ENCODE measurements around the gene ZIC4.

ZIC4 gene

DNA sequence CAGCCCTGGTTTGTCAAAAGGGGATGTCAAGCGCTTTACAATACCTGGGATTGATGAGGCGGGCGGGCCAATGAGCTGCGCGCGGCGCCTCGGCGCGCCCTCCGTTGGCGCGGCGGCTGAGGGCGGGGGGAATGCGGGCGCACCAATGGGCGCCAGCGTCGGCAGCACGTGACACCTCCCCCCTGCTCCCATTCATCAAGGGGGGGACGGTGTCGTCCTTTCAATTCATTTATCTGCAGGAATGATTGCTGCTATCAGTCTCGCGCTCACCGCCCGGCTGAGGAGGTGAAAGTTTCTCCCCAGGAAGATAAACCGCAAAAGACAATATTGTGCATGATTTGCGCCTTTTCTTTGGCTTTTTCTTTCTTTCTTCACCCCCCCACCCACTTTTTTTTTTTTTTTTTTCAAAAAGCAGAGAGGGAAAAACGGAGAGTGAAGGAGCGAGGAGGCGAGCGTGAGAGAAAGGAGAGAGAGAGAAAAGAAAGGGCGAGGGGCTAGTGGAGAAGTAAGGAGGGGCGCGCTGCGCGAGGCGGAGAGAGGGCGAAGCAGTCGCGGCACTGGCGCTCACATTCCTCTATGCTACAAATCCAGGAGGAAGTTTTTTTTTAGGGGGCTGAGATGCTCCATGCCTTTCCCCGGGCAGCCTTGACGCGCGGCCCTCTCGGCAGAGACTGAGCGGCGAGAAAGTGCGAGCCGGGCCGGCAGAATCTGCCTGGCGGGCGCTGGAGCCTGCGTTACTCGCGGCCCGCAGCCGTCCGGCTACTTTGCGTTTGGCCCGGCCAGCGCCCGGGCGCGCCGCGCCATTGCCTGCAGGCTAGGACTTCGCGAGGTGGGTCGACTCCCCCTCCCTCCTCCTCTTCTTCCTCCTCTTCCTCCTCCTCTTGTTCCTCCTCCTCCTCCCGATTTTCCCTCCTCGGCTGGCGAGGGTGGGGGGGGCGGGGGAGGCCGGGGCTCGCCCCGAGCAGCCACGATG lies 3.1 kb upstream of the ZIC4 start, which contains the start of gene ZIC1:
ZIC1 (plus strand) TSS at position 223 of the 973 bp plus-strand sequence; CDS start at position 971, 748 bp downstream.
- peak within 1 kb of the TSS; percentile 65 for H3K4me3 ChIP-seq
- H3K27ac ChIP-seq = no peak within 1 kb of the TSS
- TF ChIP-seq, protein P1, sequence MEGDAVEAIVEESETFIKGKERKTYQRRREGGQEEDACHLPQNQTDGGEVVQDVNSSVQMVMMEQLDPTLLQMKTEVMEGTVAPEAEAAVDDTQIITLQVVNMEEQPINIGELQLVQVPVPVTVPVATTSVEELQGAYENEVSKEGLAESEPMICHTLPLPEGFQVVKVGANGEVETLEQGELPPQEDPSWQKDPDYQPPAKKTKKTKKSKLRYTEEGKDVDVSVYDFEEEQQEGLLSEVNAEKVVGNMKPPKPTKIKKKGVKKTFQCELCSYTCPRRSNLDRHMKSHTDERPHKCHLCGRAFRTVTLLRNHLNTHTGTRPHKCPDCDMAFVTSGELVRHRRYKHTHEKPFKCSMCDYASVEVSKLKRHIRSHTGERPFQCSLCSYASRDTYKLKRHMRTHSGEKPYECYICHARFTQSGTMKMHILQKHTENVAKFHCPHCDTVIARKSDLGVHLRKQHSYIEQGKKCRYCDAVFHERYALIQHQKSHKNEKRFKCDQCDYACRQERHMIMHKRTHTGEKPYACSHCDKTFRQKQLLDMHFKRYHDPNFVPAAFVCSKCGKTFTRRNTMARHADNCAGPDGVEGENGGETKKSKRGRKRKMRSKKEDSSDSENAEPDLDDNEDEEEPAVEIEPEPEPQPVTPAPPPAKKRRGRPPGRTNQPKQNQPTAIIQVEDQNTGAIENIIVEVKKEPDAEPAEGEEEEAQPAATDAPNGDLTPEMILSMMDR (IDR thresholded peaks at IDR 0.05) = no peak
- no peak for DNase-seq (ENCODE audit: low spot score)

DNA sequence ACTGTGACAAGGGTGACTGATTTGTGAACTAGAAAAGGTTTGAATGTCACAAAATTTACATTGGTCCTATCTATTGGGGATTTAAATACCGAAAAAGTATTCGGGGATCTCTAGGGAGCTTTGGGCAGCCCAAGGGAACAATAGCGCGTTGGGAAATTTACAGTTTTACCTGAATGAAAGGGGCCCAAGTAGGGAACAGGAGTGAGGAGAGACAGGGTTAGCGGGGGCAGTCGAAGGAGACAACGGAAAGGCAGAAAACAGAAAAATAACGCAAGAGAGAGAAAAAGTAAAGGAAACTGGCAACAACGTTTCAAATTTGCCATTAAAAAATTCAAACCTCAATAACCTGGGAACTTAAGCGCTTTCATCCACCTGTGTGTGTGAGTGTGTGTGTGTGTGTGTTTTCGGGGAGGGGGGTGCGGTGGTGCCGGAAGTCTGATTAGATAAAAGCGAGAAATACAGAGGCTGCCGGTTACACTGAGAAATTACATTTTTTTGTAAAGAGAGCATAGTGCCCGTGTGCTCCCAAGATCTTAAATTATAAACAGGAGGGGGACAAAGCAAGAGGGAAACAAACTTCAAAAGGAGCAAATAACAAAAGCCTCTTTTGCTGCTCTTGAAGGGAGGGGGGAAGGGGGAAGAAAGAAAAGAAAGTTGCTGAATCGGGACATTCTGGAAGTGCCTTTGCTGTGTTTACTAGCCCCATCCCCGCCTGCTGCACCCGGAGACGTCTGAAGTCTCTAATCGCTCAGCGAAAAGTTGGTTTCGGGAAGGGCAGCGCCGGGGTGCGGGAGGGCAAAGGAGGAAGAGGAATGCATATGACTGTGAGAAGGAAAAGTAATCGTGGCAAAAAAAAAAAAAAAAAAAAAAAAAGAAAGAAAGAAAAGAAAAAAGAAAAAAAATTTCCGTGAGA lies 2.1 kb upstream of the ZIC4 start:
- no peak overlapping the region for H3K27ac ChIP-seq
- no peak overlapping the region for H3K4me3 ChIP-seq
- no peak for DNase-seq (ENCODE audit: low spot score)
- TF ChIP-seq, protein P1 (IDR thresholded peaks at IDR 0.05) = no peak

DNA sequence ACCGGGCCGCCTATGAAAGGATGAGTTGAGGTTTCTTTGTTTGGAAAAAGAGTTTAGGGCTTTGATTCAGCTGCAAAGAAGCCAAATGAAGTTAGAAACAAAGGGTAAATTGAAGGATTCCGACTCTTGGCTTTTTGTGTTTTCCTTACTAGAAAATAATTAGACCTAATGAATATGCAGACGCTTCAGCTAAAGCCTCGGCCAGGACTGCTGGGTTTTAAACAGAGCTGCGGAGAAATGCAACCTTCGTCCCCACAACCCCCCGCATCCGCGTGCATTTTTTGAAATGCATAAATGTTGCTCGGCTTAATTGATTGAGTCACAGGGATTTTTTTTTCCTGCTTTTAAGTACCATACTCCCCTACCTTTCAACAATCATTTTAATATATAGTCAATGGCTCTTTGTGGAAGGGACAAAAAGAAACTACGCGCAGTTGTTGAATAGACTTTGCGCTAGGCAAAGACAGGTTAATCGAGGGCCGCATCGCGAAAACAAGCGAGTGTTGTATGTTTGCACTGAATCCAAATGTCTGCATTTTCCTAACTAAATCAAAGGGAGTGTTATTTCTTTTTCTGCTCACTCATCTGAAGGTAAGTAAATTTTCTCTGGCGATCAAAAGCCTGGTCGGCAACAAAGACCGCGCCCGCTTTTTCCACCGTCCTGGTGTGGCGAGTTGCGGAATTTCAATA lies 1.3 kb upstream of the ZIC4 start:
- TF ChIP-seq, protein P1 (IDR thresholded peaks at IDR 0.05) = no peak
- Histone ChIP-seq H3K27ac (no peak overlapping the region), H3K4me3 (peak overlapping the region; percentile 37)
- no peak for DNase-seq (ENCODE audit: low spot score)

DNA sequence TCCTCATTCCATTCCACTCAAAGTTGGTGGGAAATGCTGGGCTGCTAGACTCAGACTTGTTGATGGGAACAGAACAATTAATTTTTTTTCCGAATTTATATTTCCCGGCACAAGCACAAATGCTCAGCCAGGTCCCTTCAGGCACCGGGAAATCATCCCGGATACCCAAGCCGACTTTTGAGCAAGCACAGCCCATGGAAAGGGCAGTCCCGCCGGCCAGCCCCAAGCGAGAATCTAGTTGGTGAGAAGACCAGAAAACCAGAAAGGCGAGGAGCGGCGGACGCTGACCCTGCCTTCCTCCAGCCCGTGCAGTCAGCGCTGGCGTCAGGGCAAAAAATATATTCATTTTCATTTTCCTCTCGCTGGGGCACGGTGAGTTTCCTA lies 763 bp upstream of the ZIC4 start:
- TF ChIP-seq, protein P1 (IDR thresholded peaks at IDR 0.05) = no peak
- Histone ChIP-seq H3K4me3 (peak overlapping the region; percentile 37), H3K27ac (no peak overlapping the region)
- peak; percentile 38 for DNase-seq (ENCODE audit: low spot score)

DNA sequence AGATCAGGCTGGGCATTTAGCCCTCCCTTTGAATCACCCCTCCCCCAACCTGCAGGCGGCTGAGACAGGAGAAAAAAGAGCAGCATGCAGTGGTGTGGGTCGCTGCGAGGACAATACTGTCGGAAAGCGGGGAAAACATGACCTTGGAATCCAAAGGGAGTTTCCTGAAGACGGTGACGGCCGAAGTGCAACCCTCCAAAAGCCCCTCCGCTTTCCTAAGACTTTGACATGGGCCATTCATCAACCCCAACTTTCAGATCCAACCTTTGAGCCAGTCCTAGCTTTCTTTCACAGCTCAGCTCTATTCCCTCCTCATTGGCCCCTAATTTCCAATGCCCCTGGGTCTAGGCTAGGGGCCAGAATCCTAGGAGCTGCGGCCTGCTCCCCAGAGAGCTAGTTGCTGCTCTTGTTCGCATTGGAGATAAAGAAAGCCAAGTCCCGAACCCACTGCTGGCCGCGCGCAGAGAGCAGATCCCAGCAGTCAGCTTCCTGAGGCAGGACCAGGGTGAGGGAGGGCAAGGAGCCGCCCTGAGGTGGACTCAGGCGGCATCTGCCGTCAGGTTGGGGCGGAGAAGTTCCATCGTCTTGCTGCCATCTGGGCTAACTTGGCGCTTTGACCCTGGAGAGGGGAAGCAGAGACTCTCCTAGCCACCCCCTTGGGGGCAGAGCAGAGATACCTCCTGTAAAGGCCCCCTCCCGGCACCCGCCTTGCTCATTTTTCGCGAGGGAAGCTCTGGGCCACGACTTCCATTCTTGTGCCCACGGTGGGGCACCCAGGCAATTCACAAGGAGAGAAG lies 914 bp downstream of the ZIC4 start:
- Histone ChIP-seq H3K4me3 (no peak overlapping the region), H3K27ac (no peak overlapping the region)
- TF ChIP-seq, protein P1 (IDR thresholded peaks at IDR 0.05) = no peak
- DNase-seq (ENCODE audit: low spot score) = peak; percentile 49

DNA sequence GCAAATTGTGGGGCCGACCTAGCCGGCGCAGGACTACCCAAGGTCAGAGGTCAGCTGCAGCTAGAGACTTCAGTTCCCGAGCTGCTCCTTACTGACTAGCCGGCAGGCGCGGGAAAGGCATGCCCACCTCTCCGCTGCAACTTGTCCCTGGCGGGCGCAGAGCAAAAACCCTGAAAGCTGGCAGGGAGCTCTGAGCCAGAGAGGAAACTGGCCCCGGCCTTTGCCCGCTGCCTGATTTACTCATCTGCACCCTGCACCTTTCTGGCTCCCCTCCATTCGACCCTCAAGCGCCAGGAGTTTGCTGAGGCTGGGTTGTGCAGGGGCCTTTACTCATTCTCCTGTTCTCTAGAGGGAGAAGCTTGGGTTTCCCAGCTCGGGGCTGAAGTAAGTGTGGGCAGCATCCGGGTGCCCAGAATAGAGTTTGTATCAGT lies 1.5 kb downstream of the ZIC4 start:
- Histone ChIP-seq H3K4me3 (no peak overlapping the region), H3K27ac (no peak overlapping the region)
- TF ChIP-seq, protein P1 (IDR thresholded peaks at IDR 0.05) = no peak
- peak; percentile 62 for DNase-seq (ENCODE audit: low spot score)
